H9 (cell line): Measurements from ENCODE around the gene MAP3K7. TPM values are rescaled to one million over a fixed set of nuclear protein-coding genes. Genes with fewer than 3 reads are reported as not detected.
A peak's percentile ranks its signal among the peaks of the same experiment; 100 is the strongest.

Experiments
- DNase-seq: peaks from one replicate; pipeline ENCODE4 v3.0.0-alpha.2; 2017
- H2AFZ ChIP-seq: one replicate; pipeline ENCODE4 v1.6.1; 2013; ENCODE audit warnings: mild to moderate bottlenecking, low read length, control low read depth, moderate library complexity
- H2AK5ac ChIP-seq: 2 replicates; pipeline ENCODE4 v1.6.1; 2013; ENCODE audit warnings: low read length, control low read depth, mixed read lengths; ENCODE audit not compliant: insufficient read length
- H2BK120ac ChIP-seq: one replicate; pipeline ENCODE4 v1.6.1; 2013; ENCODE audit warnings: low read depth, mild to moderate bottlenecking, low read length, control low read depth, inconsistent platforms; ENCODE audit not compliant: poor library complexity, severe bottlenecking
- H2BK12ac ChIP-seq: 2 replicates; pipeline ENCODE4 v1.6.1; 2013; ENCODE audit warnings: low read length, control low read depth, mixed read lengths, low read depth; ENCODE audit not compliant: insufficient read length
- H2BK15ac ChIP-seq: 2 replicates; pipeline ENCODE4 v1.6.1; 2013; ENCODE audit warnings: low read depth, low read length, control low read depth
- H2BK20ac ChIP-seq: one replicate; pipeline ENCODE4 v1.6.1; 2013; ENCODE audit warnings: low read depth, mild to moderate bottlenecking, low read length, control low read depth, inconsistent platforms; ENCODE audit not compliant: poor library complexity, severe bottlenecking
- H2BK5ac ChIP-seq: 2 replicates; pipeline ENCODE4 v1.6.1; 2013; ENCODE audit warnings: low read length, control low read depth, mixed read lengths; ENCODE audit not compliant: insufficient read length
- H3K14ac ChIP-seq: 2 replicates; pipeline ENCODE4 v1.6.1; 2013; ENCODE audit warnings: low read length, control low read depth; ENCODE audit not compliant: insufficient read depth
- H3K18ac ChIP-seq: 2 replicates; pipeline ENCODE4 v1.6.1; 2013; ENCODE audit warnings: low read depth, mild to moderate bottlenecking, mixed read lengths, low read length, control low read depth; ENCODE audit not compliant: insufficient read length
- H3K23ac ChIP-seq: 2 replicates; pipeline ENCODE4 v1.6.1; 2013; ENCODE audit warnings: low read length, control low read depth, mixed read lengths, low read depth; ENCODE audit not compliant: insufficient read length
- H3K23me2 ChIP-seq: 2 replicates; pipeline ENCODE4 v1.6.1; 2013; ENCODE audit warnings: low read depth, mild to moderate bottlenecking, mixed read lengths, low read length, control low read depth; ENCODE audit not compliant: insufficient read length, poor library complexity, severe bottlenecking
- H3K27ac ChIP-seq: 2 replicates; pipeline ENCODE4 v1.5.1; 2013; ENCODE audit warnings: low read length, control low read depth, mixed read lengths, low read depth; ENCODE audit not compliant: insufficient read length
- H3K27me3 ChIP-seq: 2 replicates; pipeline ENCODE4 v1.6.1; 2013; ENCODE audit warnings: low read length, control low read depth, inconsistent platforms; ENCODE audit not compliant: insufficient read depth
- H3K4ac ChIP-seq: 2 replicates; pipeline ENCODE4 v1.6.1; 2013; ENCODE audit warnings: low read depth, mild to moderate bottlenecking, control low read depth, inconsistent platforms, low read length, moderate library complexity
- H3K4me1 ChIP-seq: 2 replicates; pipeline ENCODE4 v1.6.1; 2013; ENCODE audit warnings: low read length, control low read depth, inconsistent platforms; ENCODE audit not compliant: insufficient read depth
- H3K4me2 ChIP-seq: 2 replicates; pipeline ENCODE4 v1.6.1; 2013; ENCODE audit warnings: low read length, control low read depth, mixed read lengths; ENCODE audit not compliant: insufficient read length, insufficient read depth
- H3K56ac ChIP-seq: 2 replicates; pipeline ENCODE4 v1.6.1; 2013; ENCODE audit warnings: low read depth, mild to moderate bottlenecking, mixed read lengths, low read length, control low read depth; ENCODE audit not compliant: insufficient read length
- H3K79me1 ChIP-seq: 2 replicates; pipeline ENCODE4 v1.6.1; 2013; ENCODE audit warnings: low read depth, mild to moderate bottlenecking, moderate library complexity, low read length, control low read depth, inconsistent platforms; ENCODE audit not compliant: insufficient read depth, poor library complexity, severe bottlenecking
- H3K79me2 ChIP-seq: 2 replicates; pipeline ENCODE4 v1.6.1; 2013; ENCODE audit warnings: low read length, control low read depth, inconsistent platforms; ENCODE audit not compliant: insufficient read depth
- H3K9ac ChIP-seq: 2 replicates; pipeline ENCODE4 v1.6.1; 2013; ENCODE audit warnings: low read length, control low read depth, mixed read lengths; ENCODE audit not compliant: insufficient read length; ENCODE audit errors: extremely low read depth
- H3K9me3 ChIP-seq: one replicate; pipeline ENCODE4 v1.6.1; 2013; ENCODE audit warnings: low read depth, low read length, inconsistent platforms; ENCODE audit not compliant: control insufficient read depth
- H3T11ph ChIP-seq: one replicate; pipeline ENCODE4 v1.6.1; 2013; ENCODE audit warnings: mild to moderate bottlenecking, low read length, control low read depth, inconsistent platforms
- H4K20me1 ChIP-seq: one replicate; pipeline ENCODE4 v1.6.1; 2013; ENCODE audit not compliant: control insufficient read depth, insufficient read length, insufficient read depth
- H4K5ac ChIP-seq: 2 replicates; pipeline ENCODE4 v1.6.1; 2013; ENCODE audit warnings: low read depth, mild to moderate bottlenecking, mixed read lengths, low read length, control low read depth; ENCODE audit not compliant: insufficient read length
- H4K8ac ChIP-seq: replicated peaks from 2 replicates; pipeline ENCODE4 v1.6.1; 2013; ENCODE audit warnings: low read length, control low read depth, mixed read lengths, low read depth; ENCODE audit not compliant: insufficient read length
- H4K91ac ChIP-seq: 2 replicates; pipeline ENCODE4 v1.6.1; 2013; ENCODE audit warnings: low read depth, mild to moderate bottlenecking, moderate library complexity, mixed read lengths, low read length, control low read depth; ENCODE audit not compliant: insufficient read length
- H3K27ac Mint-ChIP-seq, 3 experiments: 2 replicates in 2 of 3; 3 replicates in 1 of 3; pipeline ENCODE4 v1.8.0; 2020 to 2021; ENCODE audit warnings: mixed read lengths in 3 of 3, mild to moderate bottlenecking in 1 of 3, moderate library complexity in 1 of 3
- H3K27me3 Mint-ChIP-seq: 2 replicates; pipeline ENCODE4 v1.8.0; 2021; ENCODE audit warnings: low read depth, mild to moderate bottlenecking, moderate library complexity, mixed read lengths
- H3K36me3 Mint-ChIP-seq, 3 experiments: 2 replicates in 2 of 3; 3 replicates in 1 of 3; pipeline ENCODE4 v1.8.0; 2020 to 2021; ENCODE audit warnings: low read depth in 3 of 3, mixed read lengths in 3 of 3; ENCODE audit not compliant: insufficient read depth in 1 of 3
- H3K4me1 Mint-ChIP-seq, 2 experiments: 2 replicates each; pipeline ENCODE4 v1.8.0; 2020; ENCODE audit warnings: mixed read lengths in 2 of 2
- H3K4me3 Mint-ChIP-seq, 2 experiments: 2 replicates in 1 of 2; 3 replicates in 1 of 2; pipeline ENCODE4 v1.8.0; 2020 to 2021; ENCODE audit warnings: mild to moderate bottlenecking in 2 of 2, mixed read lengths in 2 of 2, moderate library complexity in 1 of 2
- H3K9me3 Mint-ChIP-seq, 2 experiments: 2 replicates in 1 of 2; 3 replicates in 1 of 2; pipeline ENCODE4 v1.8.0; 2020; ENCODE audit warnings: mild to moderate bottlenecking in 2 of 2, mixed read lengths in 2 of 2, moderate library complexity in 1 of 2
- WGBS: extraction: QIAGEN DNeasy Blood & Tissue Kit; methylation state at CpG from one replicate; pipeline ENCODE4 v1.1.7; 2013; ENCODE audit warnings: missing lambda C conversion rate, low lambda C conversion rate, mixed read lengths; ENCODE audit not compliant: insufficient read length; ENCODE audit errors: extremely low coverage; 5-methylcytosine and 5-hydroxymethylcytosine counted together
- long read RNA-seq: library from polyadenylated mRNA; unstranded; transcript quantifications from one replicate; pipeline ENCODE4 v2.0.0, GENCODE V29; 2020
- total RNA-seq: library from RNA; stranded (reverse); gene quantifications from 2 replicates; pipeline ENCODE4 v1.2.1, GENCODE V29; 2021
- TF ChIP-seq, protein P1 (sequence below): fragments of 200-600 bp; sonication (generic); conservative IDR thresholded peaks from 3 replicates; pipeline ENCODE4 v1.8.0; 2021; ENCODE audit warnings: antibody characterized with exemption, mild to moderate bottlenecking

MAP3K7 gene
- total RNA-seq: 29.2 and 31.3 TPM in 2 replicates
- long read RNA-seq, full-length matches to known transcripts: 301 of 357 reads
- long read RNA-seq, partial matches to known transcripts: 19 of 357 reads
- long read RNA-seq, other reads (novel, unspliced or antisense): 37 of 357 reads

DNA sequence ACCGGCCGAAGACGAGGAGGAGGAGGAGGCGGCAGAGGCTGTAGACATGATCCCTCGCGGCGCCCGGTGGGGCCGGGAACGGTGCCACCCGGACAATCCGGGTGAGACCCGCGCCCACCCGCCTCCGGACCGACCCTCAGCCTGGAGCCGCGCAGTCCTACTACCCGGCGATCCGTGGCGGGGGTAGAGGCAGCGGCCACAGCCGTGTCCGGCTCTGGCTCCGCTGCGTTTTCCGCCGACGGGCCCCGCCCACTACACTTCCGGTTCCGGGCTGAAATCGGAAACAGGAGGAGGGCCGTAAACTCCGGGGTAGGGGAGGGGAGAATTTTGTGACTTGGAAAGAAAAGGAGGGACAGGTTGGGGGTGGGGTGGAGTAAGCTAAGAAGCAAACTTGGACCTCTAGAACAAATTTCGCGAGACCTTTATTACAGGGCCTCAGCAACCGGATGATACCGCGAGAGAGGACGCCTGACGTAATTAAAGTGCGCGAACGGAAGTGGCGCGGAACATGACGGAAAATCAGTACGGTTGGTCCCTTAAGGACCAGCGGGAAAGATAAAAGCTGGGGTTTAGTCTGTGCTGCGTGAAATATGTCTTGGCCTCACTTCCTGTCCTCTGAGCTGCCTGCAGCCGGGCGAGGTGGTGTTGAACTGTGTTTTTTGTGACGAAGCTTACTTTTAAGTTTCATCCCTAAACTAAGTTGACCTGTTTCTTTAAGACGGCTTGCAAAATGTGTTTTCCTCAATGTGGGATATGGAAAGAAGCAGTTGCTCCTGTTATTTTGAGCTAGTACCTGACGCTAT, at the start of gene MAP3K7:
Gene MAP3K7, minus strand, starts transcription at position 237 of the 803 bp plus-strand sequence. Its CDS starts 189 bp downstream, at position 48.
- WGBS: no CpG with 5 or more reads among the region's 58 CpGs
- Histone ChIP-seq H2BK20ac (no peak within 1 kb of the TSS), H3K9ac (peak within 1 kb of the TSS; percentile 84), H3K4ac (no peak within 1 kb of the TSS; the same call in 1 of the 2 replicates), H3K23ac (no peak within 1 kb of the TSS), H4K91ac (no peak within 1 kb of the TSS), H3K9me3 (no peaks in the 10 kb centered on the region), H3K56ac (peak within 1 kb of the TSS; percentile 64), H3T11ph (no peak within 1 kb of the TSS), H2AK5ac (no peak within 1 kb of the TSS), H2BK15ac (no peak within 1 kb of the TSS), H3K14ac (peak within 1 kb of the TSS; percentile 95; the same call in 1 of the 2 replicates), H4K8ac (no peak within 1 kb of the TSS), H2BK12ac (no peak within 1 kb of the TSS), H3K4me1 (no peaks in the 10 kb centered on the region), H3K79me2 (peaks cover 16% of the 10 kb centered on the region; the same call in 1 of the 2 replicates), H3K18ac (peak within 1 kb of the TSS; percentile 91), H3K27me3 (no peaks in the 10 kb centered on the region), H3K79me1 (peaks cover 6% of the 10 kb centered on the region), H4K20me1 (no peaks in the 10 kb centered on the region), H2BK5ac (peak within 1 kb of the TSS; percentile 37), H2AFZ (peak within 1 kb of the TSS; percentile 92), H2BK120ac (no peak within 1 kb of the TSS), H4K5ac (peak within 1 kb of the TSS; percentile 9), H3K4me2 (peak within 1 kb of the TSS; percentile 83), H3K23me2 (peaks cover 4% of the 10 kb centered on the region), H3K27ac (peak within 1 kb of the TSS; percentile 82)
- Mint-ChIP-seq H3K36me3 (no peaks in the 10 kb centered on the region), H3K27me3 (peaks cover 21% of the 10 kb centered on the region), H3K9me3 (peaks cover 0 to 5% of the 10 kb centered on the region in 2 experiments; a peak in 3 of 5 replicates), H3K4me1 (peaks cover 21% of the 10 kb centered on the region in 2 experiments), H3K27ac (peak within 1 kb of the TSS; percentile 100), H3K4me3 (peak within 1 kb of the TSS; percentile 95 to 99)
- TF ChIP-seq, protein P1, sequence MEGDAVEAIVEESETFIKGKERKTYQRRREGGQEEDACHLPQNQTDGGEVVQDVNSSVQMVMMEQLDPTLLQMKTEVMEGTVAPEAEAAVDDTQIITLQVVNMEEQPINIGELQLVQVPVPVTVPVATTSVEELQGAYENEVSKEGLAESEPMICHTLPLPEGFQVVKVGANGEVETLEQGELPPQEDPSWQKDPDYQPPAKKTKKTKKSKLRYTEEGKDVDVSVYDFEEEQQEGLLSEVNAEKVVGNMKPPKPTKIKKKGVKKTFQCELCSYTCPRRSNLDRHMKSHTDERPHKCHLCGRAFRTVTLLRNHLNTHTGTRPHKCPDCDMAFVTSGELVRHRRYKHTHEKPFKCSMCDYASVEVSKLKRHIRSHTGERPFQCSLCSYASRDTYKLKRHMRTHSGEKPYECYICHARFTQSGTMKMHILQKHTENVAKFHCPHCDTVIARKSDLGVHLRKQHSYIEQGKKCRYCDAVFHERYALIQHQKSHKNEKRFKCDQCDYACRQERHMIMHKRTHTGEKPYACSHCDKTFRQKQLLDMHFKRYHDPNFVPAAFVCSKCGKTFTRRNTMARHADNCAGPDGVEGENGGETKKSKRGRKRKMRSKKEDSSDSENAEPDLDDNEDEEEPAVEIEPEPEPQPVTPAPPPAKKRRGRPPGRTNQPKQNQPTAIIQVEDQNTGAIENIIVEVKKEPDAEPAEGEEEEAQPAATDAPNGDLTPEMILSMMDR: no peak
- peak; percentile 93 for DNase-seq
